ENCODE results near the gene RBP3.

The RBP3 gene

DNA sequence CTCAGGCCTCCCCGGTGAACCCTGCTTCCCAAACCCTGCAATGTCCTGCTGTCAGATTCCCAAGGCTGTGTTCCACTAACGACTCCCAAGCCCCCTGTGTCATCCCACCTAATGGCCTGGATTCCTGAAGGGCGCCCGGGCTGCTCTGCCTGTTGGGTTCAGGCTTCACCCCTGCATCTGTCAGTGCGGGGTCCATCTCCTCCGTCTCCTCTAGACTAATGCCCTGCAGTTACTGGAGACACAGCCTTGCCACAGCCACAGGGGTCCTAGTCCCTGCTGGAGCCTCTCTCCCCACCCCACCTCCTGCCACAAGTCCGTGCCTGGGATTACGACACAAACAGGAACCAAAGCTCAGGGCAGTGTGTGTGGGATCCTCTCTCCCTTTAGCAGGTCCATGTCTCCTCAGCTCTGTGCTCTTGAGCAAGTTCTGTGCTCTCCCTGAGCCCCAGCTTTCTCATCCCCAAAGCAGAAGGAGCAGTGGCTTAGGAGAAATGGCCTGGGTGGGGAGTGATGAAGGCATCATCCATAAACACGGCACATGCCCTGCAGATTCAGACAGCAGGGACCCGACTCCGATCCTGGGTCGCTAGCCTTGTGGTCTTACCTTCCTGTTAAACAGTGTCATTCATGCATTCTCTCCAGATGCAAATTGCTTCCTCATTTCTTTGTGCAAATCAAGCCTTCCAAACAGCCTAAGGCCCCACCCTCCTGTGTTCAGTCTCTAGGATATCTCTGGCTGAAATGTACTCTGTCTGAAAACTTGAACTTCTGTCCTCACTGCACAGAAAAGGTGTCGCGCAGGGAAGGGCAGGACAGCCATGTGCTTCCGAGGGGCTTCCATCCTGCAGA lies 8.2 kb upstream of the RBP3 start:
- TF ChIP-seq, protein P1, sequence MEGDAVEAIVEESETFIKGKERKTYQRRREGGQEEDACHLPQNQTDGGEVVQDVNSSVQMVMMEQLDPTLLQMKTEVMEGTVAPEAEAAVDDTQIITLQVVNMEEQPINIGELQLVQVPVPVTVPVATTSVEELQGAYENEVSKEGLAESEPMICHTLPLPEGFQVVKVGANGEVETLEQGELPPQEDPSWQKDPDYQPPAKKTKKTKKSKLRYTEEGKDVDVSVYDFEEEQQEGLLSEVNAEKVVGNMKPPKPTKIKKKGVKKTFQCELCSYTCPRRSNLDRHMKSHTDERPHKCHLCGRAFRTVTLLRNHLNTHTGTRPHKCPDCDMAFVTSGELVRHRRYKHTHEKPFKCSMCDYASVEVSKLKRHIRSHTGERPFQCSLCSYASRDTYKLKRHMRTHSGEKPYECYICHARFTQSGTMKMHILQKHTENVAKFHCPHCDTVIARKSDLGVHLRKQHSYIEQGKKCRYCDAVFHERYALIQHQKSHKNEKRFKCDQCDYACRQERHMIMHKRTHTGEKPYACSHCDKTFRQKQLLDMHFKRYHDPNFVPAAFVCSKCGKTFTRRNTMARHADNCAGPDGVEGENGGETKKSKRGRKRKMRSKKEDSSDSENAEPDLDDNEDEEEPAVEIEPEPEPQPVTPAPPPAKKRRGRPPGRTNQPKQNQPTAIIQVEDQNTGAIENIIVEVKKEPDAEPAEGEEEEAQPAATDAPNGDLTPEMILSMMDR (IDR thresholded peaks at IDR 0.05), result no peak

DNA sequence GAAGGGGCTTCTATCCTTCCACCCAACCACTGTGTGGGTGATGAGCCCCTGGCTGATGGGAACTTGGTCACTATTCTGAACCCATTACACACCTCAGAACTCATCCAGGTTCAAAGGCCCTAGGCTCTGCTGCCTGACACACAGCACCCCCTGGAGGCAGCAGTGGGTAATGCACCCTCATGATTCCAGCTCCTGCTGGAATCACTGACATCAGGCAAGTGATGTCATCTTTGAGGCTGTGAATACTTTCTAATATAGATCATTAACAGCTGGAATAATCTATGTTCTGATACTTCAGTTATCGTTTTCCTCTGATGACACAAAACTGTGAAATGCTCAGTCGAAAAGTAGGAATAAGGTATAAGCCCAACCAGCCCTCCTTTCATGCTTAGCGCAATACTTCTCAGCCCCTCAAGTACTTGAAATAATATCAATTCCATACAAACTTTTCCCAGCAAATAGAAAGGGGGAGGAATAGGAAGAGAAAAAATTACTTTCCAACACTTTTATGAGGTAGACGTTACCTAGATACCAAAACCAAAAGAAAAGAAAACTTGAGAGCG lies 7.5 kb upstream of the RBP3 start:
- TF ChIP-seq, protein P1 (IDR thresholded peaks at IDR 0.05), result peak; percentile 99

DNA sequence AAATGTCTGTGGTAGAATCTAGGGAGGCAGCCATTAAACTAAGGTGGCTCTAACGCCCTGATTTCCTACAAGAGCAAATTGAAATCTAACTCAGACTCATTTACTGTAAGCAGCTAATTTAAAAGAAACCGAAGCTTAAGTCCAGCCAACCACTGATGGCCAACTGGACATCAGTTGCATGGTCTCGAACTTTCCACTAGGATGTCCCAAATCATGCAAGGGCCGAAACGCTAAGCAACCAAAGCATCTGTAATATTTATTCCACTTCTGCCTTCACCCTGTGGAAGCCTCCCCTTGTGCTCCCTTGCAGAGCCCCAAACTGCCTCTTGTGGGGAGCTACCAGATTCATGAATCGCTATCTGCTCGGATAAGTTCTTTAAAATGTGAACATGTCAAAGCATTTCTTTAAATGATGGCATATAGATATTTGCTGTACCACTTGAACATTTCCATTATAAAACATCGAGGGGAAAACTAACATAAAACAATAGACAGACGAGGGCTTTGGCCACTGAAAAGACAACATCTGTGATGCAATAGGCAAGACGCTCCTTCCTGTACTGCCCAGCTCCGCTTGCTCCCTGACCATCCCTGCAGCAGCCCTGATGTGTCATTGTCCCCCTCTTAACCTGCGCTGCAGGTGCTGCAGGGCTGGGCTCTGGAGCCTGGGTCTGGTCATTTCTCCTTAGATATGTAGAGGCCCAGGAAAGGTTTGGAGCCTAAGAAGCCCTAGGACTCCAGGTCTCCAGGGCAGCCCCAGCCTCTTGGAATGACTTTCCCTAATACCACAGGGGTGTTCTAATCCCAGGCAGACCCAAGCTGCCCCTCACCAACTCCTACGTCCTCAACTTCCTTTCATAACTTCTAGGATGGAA lies 2.9 kb upstream of the RBP3 start:
- TF ChIP-seq, protein P1 (IDR thresholded peaks at IDR 0.05), result no peak

DNA sequence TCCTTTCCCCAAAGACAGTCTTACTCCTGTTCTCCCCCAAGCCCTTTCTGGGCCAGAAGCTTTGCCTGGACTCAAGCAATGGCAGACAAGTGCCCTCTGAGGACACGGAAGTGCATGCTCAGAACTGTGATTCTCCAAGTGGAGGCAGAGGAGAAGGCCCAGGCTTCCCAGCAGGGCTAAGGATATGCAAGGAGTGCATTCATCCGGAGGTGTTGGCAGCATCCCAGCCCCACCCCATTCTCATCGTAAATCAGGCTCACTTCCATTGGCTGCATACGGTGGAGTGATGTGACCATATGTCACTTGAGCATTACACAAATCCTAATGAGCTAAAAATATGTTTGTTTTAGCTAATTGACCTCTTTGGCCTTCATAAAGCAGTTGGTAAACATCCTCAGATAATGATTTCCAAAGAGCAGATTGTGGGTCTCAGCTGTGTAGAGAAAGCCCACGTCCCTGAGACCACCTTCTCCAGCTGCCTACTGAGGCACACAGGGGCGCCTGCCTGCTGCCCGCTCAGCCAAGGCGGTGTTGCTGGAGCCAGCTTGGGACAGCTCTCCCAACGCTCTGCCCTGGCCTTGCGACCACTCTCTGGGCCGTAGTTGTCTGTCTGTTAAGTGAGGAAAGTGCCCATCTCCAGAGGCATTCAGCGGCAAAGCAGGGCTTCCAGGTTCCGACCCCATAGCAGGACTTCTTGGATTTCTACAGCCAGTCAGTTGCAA lies 1.4 kb upstream of the RBP3 start:
- TF ChIP-seq, protein P1 (IDR thresholded peaks at IDR 0.05), result no peak

DNA sequence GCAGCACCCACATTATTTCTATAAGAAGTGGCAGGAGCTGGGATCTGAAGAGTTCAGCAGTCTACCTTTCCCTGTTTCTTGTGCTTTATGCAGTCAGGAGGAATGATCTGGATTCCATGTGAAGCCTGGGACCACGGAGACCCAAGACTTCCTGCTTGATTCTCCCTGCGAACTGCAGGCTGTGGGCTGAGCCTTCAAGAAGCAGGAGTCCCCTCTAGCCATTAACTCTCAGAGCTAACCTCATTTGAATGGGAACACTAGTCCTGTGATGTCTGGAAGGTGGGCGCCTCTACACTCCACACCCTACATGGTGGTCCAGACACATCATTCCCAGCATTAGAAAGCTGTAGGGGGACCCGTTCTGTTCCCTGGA lies 874 bp upstream of the RBP3 start:
- TF ChIP-seq, protein P1 (IDR thresholded peaks at IDR 0.05), result no peak

DNA sequence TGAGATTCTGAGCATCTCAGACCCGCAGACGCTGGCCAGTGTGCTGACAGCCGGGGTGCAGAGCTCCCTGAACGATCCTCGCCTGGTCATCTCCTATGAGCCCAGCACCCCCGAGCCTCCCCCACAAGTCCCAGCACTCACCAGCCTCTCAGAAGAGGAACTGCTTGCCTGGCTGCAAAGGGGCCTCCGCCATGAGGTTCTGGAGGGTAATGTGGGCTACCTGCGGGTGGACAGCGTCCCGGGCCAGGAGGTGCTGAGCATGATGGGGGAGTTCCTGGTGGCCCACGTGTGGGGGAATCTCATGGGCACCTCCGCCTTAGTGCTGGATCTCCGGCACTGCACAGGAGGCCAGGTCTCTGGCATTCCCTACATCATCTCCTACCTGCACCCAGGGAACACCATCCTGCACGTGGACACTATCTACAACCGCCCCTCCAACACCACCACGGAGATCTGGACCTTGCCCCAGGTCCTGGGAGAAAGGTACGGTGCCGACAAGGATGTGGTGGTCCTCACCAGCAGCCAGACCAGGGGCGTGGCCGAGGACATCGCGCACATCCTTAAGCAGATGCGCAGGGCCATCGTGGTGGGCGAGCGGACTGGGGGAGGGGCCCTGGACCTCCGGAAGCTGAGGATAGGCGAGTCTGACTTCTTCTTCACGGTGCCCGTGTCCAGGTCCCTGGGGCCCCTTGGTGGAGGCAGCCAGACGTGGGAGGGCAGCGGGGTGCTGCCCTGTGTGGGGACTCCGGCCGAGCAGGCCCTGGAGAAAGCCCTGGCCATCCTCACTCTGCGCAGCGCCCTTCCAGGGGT lies 703 bp downstream of the RBP3 start:
- TF ChIP-seq, protein P1 (IDR thresholded peaks at IDR 0.05), result no peak

Data from LNCAP (cell line).